Activated CD8-positive, alpha-beta memory T cell treated with anti-CD3 and anti-CD28 coated beads for 24 hours (primary cell): ENCODE measurements around the gene WNT5B.

Experiments used
- DNase-seq: peaks from one replicate; pipeline ENCODE4 v3.0.0-alpha.2; 2020

WNT5B gene

DNA sequence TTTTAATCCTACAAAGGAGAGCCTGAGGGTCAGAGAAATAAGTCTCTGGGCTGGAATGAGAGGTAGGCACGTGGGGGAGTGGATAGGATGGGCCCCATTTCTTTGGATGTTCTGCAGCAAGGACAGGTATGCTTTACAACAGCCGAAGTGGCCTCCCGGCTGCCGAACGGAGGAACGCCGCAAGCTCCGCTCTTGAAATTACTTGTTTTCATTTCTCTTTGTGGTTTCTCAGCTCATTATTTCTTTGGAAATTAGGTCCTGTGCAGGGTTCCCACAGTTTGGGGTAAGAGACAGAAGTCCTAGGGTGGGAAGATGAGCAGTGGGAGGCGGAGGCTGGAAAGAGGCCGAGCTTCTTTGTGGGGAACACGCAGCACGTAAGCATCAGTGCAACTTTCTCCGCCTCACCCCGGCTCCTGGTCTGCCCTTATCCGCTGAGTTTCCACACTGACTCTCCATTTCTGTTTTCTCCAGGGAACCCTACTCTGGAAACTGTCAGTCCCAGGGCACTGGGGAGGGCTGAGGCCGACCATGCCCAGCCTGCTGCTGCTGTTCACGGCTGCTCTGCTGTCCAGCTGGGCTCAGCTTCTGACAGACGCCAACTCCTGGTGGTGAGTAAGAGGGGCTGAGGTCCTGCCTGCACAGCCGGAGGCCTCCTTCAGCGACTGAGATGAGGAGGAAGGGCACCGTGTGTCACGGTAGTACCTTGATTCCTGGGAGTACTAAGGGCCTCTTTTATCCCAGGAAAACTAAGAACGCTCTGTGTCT, 2.0 kb downstream of the WNT5B start:
- no peak for DNase-seq

DNA sequence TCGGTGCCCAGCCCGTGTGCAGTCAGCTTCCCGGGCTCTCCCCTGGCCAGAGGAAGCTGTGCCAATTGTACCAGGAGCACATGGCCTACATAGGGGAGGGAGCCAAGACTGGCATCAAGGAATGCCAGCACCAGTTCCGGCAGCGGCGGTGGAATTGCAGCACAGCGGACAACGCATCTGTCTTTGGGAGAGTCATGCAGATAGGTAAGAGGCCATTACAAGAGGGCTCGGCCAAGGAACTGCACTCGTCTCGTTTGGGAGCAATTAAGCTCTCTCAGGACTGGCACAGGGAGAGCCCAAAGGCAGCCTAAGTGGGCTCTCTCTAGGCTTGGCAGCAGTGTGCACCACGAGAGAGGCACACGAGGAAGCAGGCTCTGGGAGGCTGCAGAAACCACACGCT, 3.7 kb downstream of the WNT5B start:
- no peak for DNase-seq

DNA sequence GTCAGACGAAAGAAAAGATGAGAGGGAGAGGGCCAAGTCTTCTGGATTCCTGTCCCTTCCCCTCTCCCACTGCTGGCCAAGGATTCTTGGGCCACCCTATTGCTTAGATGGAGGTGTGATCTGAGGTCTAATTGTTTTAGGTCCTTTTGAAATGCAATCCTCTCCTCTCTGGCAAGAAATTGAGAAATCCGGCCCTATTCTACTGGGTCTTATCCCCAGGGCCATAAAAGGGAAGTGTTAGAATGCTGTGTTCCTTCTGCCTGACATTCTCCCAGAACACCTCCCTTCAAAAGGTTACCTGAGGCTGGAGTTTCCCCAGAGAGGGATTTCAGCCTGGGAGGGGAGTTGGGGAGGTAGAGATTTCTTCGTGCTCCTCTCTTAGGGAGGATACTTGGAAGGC, 4.4 kb downstream of the WNT5B start:
- no peak for DNase-seq

- DNase-seq = no peak
Measured at GRCh38 chr12:1634149-1634548, 5.1 kb downstream of the WNT5B start.

- DNase-seq = peak; percentile 80
Measured at GRCh38 chr12:1634590-1635191, 5.7 kb downstream of the WNT5B start.

- no peak for DNase-seq
Measured at GRCh38 chr12:1635301-1636095, 6.5 kb downstream of the WNT5B start.

DNA sequence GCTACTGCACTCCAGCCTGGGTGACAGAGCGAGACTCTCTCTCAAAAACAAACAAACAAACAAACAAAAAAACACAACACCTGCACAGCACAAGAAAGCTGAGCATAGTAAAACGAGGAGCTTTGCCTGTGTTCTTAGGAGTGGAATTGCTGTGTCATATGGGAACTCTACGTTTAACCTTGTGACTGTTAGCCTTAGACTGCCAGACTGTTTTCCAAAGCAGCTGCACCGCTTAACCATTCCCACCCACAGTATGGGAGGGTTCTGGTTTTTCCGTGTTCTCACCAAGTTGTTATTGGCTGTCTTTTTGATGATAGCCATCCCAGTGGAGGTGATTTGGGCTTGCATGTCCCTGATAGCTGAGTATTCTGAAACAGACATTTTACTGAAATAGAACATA, 9.2 kb downstream of the WNT5B start:
- no peak for DNase-seq

- DNase-seq = no peak
Measured at GRCh38 chr12:1639538-1639937, 10.5 kb downstream of the WNT5B start.

DNA sequence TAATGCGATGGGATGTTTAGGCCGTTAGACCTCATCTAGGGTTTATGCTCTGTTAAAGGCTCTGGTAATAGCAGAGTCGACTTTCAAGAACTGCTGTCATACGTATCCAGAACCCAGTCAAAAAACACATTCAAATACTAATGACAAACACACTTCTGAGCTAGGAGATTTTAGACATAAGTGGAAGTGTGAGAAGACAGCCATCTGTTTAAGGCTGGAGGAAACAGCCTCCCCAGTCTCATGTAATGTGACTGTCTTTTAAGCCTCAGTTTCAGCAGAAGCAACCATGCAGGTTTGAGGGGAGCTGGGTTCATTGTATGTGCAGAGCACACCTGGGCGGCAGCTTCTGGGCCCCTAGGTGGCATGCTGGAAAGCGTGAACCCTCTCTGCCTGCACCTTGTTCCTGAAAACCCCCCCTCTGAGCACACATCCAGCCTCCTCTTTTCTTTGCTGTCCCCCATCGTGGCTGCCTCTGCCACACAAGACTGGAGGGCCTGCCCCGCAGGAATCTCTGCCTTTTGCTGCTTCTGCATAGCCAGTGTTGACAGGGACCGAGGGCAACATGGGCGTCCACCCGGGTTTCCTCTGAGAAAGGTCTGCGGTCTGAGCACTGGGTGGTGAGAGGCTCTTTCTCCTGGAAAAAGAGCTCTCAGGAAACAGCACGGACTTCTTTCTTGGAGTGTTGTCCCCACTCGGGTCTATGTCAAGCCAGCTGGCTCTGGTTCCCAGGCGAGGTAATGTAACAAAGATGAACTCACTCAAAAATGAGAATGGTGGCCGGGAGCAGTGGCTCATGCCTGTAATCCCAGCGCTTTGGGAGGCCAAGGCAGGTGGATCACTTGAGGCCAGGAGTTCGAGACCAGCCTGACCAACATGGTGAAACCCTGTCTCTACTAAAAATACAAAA, 11.6 kb downstream of the WNT5B start:
- DNase-seq = no peak

DNA sequence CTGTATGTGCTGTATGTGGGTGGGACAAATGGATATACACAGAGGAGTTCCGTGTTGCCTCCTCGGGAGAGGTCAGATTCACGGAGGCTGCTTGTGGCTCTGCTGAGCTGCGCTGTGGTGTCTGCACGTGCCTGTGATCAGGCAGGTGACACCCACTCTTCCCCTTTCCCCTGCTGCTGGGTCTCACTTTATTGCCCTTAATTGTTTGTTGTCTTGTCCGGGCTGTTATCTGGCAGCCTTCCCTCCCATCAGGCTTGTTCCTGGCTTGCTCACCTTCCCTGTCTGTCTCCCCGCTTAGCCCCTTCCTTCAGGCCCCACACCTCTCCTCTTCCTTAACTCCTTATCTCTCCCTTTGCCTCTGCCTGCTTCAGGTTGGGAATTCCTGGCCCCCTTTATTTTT, 13.5 kb downstream of the WNT5B start:
- no peak for DNase-seq

GRCh38 chr12:1643043-1643442, 14.0 kb downstream of the WNT5B start:
- no peak for DNase-seq

GRCh38 chr12:1643905-1644533, 15.0 kb downstream of the WNT5B start:
- no peak for DNase-seq

DNA sequence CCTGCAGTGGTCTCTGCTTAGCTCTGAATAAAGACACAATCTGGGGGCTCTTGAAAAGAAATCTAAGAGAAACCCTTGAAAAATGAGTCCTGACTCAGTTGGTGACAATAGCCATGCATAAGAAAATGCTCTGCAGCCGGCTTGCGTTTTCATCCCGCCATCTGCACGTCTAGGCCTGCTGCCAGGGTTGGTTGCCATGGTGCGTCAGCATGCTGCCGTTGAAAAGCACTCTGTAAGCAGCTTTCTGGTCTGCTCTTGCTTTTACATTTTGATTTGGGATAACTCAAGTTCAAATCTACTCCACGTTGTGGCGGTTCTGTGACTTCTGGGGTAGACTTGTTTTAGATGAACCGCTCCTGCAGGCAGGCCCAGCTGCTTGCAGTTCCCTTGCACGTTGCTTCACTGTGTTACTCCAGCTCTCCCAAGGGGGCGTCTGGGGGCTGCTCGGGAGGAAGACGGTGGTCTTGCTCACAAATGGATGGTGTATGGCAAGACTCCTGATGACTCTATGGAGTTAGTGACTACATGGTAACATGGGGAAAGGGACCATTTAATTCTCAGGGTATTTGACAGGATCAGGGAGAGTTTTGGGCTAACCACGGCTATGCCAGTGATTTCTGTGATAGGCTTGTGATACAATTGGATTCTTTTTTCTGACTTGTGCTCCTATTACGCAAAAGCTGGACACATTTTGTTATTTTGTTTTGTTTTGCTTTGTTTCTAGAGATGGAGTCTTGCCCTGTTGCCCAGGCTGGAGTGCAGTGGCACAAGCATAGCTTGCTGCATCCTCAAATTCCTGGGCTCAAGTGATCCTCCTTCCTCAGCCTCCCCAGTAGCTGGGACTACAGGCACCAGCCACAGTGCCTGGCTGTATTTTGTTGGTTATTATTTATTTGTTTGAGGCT, 15.8 kb downstream of the WNT5B start:
- DNase-seq = no peak

DNA sequence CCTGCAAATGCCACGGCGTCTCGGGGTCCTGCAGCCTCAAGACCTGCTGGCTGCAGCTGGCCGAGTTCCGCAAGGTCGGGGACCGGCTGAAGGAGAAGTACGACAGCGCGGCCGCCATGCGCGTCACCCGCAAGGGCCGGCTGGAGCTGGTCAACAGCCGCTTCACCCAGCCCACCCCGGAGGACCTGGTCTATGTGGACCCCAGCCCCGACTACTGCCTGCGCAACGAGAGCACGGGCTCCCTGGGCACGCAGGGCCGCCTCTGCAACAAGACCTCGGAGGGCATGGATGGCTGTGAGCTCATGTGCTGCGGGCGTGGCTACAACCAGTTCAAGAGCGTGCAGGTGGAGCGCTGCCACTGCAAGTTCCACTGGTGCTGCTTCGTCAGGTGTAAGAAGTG, 16.8 kb downstream of the WNT5B start:
- DNase-seq = no peak

DNA sequence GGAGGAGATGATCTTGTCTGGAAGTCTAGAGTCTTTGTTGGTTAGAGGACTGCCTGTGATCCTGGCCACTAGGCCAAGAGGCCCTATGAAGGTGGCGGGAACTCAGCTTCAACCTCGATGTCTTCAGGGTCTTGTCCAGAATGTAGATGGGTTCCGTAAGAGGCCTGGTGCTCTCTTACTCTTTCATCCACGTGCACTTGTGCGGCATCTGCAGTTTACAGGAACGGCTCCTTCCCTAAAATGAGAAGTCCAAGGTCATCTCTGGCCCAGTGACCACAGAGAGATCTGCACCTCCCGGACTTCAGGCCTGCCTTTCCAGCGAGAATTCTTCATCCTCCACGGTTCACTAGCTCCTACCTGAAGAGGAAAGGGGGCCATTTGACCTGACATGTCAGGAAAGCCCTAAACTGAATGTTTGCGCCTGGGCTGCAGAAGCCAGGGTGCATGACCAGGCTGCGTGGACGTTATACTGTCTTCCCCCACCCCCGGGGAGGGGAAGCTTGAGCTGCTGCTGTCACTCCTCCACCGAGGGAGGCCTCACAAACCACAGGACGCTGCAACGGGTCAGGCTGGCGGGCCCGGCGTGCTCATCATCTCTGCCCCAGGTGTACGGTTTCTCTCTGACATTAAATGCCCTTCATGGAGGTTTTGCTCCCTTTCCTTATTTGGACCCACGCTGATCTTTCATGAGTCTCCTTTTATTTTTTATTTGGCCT, 17.7 kb downstream of the WNT5B start:
- DNase-seq = no peak

DNA sequence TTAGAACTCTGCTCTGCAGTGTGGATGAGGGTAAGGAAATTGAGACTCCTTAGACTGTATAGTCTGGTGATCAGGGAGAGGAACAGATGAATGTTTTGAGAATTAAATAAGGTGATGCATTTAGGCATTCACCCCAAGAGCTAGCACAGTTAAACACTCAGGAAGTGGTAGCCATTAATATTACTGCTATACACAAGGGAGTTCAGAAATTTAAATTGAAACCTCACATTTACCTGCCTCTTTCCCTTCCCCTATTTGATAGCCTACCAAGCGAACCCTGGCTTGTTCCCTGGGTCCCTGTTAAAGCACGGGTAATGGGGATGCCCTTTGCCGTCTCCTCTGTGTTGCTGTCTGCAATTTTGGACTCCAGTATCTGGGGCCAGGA, 18.2 kb downstream of the WNT5B start:
- no peak for DNase-seq

GRCh38 chr12:1650260-1650977, 21.4 kb downstream of the WNT5B start:
- no peak for DNase-seq

DNA sequence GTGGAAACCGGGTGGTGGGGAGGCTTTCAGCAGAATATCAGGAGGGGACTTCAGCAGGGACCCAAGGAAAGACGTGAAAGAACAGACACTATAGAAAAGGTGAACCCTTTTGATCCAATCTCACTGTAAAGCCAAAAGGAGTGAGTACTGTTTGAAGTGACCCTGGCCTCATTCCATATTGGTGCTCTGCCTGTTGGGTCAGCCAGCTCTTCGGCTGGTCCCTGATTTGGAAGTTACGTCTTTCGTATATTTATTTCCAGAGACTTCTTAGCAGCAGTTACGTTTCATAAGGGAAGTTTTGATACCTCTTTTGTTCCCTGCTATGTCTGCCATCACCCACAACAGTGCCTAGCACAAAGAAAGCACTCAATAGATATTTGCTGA, 21.9 kb downstream of the WNT5B start:
- DNase-seq = no peak

DNA sequence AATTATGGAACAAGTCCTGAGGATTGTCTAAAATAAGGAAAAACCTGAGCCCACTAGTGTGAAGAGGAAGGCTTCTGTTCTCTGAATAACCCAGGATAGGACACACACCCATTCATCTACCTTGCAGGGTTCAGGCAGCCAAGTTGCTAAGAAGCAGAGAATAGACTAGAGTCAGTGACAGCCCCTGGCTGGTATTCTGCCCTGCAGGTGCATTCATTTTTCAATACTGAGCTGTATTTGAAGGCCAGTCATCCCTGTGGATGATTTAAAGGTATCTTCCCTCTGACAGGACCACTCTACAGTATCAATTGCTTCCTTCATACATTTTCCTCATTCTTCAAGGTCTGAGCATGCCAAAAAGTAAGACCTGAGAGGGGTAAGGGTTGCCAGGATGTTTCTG, 22.9 kb downstream of the WNT5B start:
- DNase-seq = no peak

GRCh38 chr12:1655225-1655788, 26.3 kb downstream of the WNT5B start:
- DNase-seq = no peak
